Right hindlimb (tissue), 1 donor: ENCODE data around the gene DOCK8.
"Not testable (repeated sequence)": the region's sequence is repeated elsewhere in the genome, so short reads cannot be mapped to it uniquely, and the experiment has no call there.

Experiments
- DNase-seq: peaks from one replicate; pipeline ENCODE4 v3.0.0-alpha.2; 2018

Gene DOCK8

DNA sequence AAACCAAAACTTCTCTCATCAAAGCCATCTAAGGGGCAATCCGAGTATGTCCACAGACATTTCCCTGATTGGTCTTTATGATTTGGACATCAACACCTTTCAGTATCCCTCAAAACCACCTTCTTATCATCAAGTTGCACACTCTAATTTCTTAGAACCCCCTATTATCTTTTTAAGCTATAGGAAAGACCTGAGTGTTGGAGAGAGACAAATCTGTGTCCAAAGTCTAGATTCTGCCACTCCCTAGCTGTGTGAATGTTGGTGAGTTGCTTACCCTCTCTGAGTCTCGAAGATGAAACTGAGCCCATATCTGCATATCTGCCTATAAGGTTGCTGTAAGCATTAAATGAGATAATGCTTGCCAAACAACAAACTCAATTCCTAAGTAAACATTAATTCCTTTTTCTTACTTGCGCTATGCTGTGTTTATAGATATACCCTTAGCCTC is 159.1 kb downstream of the DOCK8 start:
- no peak for DNase-seq

- peak; percentile 26 for DNase-seq
Measured at GRCh38 chr9:374736-375135, 160.1 kb downstream of the DOCK8 start.

- DNase-seq = no peak
Measured at GRCh38 chr9:376115-376514, 161.4 kb downstream of the DOCK8 start.

DNA sequence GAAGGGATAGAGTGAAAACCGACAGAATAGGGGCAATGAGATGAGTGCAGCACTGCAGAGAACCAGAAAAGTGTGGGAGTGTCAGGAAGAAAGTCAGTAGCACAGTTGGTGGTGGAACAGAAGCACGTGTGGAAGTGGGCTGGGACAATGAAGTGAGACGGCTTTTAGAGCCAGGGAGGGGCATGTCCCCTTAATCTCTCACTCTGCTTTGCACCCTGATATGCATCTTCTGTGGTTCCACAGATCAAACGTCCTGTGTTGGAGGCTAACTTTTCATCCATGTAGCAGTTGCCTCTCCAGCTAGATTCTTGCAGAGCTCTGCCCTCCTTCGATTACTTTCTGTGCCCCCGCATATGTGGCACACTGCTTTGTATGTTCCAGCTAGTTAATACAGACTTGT is 163.6 kb downstream of the DOCK8 start:
- DNase-seq = no peak

DNA sequence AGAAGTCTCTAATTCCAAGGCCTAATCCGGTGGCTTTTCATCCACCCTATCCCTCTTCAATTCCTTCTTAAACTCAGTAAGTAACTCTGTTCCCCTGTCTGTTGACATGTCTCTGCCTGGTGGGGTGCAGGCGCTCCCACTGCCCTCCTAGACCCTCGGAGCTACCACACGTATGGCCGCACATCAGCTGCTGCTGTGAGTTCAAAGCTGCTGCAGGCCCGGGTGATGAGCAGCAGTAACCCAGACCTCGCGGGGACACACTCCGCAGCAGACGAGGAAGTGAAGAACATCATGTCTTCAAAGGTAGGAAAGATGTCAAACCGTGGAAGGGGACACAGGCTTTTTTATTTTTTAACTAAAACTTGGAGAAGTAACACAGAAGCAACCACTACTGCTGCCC is 167.7 kb downstream of the DOCK8 start:
- DNase-seq = no peak

DNA sequence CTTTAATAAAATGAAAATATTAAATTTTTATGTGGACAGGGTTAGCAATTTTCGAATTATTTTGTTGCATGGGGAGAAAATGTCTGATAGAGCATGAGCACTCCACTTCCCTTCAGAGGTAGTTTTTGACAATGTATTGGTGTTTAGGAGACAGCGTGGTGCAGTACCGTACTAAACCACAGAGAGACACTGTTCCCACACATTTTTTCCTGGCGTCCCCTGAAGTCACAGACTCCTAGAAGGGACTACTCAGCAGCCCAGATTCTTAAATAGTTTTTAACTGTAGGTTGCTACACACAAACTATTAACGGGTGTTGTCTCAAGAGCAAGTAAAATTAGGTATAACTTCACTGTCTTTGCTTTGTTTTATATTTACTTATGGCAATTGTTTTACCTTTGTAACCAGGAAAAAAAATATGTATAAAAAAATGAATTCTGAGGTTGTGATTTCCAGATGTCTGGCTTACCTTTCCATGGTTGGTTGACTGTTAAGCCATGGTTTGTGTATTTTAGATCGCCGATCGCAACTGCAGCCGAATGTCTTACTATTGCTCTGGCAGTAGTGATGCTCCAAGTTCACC is 171.2 kb downstream of the DOCK8 start:
- peak; percentile 58 for DNase-seq

DNA sequence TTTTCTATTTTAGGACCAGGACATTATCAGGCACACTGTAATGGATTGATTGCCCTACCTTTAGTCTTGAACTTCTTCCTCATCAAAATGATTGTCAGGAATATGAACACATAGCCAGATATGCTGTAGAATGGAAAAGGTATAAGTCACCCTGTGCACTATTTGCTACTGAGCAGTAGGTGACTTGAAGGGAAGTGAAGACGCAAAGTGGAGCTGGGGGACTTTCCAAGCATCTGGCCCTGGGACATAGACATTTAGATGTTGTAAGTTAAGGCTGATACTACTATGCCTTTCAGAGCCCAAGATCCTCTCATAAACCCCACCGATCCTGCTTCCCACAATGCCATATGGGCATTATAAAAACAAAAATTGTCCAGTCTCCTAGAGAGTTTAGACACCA is 174.5 kb downstream of the DOCK8 start:
- no peak for DNase-seq

- DNase-seq = no peak
Measured at GRCh38 chr9:389758-390157, 175.1 kb downstream of the DOCK8 start.

DNA sequence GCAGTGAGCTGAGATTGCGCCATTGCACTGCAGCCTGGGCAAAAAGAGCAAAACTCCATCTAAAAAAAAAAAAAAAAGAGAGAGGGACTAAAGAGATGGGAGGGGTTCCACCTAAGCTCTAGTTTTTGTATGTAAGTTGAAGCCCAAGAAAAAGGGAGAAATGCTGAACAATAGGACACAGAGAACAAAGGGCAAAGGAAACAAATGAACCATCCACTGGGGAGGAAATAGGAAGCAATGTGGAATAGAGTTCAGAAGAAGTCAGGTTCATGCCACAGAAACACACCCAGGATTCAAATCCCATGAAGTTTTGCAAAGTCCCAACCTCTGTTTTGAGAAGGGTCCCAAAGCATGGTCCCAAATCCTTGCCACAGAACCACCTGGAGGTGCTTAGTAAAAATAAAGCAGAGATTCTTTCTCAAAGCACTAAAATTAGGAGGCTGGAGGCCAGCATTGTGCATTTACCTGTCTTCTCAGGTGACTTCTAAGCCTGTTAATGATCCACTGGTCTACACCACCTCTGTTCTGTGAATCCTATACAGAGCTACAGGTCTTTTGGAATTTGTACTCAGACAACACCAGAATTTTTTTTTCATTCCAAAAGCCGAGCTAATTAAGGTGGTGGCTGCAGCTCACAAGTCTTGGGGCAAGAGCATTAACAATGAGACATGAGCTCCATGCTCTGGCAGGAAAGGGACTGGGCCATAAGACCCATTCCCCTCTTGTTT is 177.6 kb downstream of the DOCK8 start:
- DNase-seq = no peak

DNA sequence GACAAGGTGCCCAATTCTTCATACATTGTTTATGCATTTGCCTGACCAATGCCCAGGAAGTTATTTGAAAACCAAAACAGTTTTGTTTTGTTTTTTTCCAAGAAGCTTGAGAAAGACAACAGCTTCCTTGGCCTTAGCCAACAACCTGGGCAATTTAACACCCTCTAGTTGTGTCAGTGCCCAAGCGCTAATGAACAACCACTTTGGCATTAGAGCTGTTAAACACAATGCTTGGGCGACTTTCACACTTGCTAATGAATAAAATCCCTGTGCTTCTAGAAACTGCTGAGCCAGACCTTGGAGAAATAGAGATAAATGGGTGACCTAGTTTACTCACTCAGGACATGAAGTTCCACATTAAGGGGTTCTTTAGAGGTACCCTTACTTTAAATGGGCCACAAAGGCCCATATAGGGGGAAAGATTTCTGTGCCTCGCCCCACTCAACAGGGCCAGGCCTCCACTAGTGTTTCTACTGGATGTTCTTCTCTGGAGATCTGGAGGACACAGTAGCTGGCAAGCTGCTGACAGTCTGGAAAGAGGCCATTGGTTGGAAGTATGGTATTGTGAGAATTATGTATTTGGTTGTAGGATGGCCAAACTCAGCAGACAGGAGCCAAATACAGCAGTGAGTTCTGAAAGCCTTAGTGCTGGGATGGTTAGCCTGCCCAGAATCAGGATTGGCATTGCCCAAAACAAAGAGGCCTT is 179.8 kb downstream of the DOCK8 start:
- DNase-seq = no peak

- DNase-seq = no peak
Measured at GRCh38 chr9:396396-396795, 181.7 kb downstream of the DOCK8 start.

DNA sequence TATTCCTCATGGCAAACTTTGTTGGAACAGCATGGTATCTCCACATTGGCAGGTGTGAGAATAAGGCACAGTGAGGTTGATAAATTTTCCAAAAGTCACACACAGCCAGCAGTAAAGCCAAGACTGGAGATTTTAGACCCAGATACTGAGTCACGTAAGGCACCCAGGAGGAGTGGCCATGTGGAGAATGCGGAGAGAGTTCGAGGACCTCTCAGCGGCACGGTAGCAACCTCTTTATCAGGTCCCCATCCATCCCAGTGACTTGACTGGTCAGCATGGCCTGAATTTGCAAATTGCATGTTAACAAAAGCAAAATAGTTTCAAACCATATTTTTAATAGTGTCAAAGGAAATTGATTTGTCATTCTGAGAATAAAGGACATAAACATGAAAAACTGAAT is 183.4 kb downstream of the DOCK8 start:
- DNase-seq = no peak

- no peak for DNase-seq
Measured at GRCh38 chr9:401223-401622, 186.6 kb downstream of the DOCK8 start.

- DNase-seq = no peak
Measured at GRCh38 chr9:404234-404633, 189.6 kb downstream of the DOCK8 start.

- no peak for DNase-seq
Measured at GRCh38 chr9:405341-405740, 190.7 kb downstream of the DOCK8 start.

DNA sequence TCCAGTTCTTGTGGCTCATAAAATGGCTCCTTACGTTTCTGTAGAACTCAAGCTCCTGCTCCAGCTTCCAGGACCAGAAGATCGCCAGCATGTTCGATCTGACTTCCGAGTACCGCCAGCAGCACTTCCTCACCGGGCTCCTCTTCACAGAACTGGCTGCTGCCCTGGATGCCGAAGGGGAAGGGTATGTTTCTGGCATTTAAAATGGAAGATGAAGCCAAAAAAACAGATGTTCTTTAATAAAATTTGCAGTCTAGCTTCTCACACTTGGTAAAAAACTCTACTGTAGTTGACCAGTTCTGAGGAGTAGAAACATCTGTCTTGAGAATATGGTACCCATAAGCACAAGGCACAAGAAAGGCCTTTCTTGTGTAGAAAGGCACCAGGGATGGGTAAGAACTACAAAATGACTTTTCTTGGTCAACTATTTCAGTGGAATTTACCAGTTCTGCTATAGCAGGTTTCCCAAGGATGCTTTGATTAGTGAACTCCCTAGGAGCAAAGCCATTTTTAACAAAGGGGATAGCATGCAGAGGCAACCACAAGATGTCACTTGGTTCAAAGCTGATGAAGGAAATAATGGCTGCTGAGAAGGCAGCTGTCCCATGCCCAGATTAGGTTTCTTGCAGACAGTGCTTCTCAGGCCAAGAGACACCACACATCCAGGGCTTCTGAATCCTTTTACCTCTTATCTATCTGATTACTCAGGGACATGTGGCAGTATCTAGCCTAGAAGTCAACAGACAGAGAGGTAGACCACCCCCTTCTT is 192.4 kb downstream of the DOCK8 start:
- DNase-seq = no peak

- not testable (repeated sequence) for DNase-seq
Measured at GRCh38 chr9:409655-410054, 195.0 kb downstream of the DOCK8 start.

DNA sequence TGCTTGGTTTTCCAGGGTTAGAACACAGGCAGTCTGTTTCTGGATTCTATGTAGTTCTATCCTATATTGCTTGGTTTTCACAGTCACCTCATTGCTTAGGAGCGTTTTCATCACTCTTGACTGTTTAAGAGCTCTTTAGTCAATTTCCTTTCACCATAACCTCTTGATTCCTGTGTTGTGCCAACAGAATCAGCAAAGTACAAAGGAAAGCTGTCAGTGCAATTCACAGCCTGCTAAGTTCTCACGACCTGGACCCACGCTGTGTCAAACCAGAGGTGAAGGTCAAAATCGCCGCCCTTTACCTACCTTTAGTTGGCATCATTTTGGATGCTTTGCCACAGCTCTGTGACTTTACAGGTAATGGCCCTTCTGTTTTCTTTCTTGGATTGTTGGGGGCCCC is 199.9 kb downstream of the DOCK8 start:
- no peak for DNase-seq

DNA sequence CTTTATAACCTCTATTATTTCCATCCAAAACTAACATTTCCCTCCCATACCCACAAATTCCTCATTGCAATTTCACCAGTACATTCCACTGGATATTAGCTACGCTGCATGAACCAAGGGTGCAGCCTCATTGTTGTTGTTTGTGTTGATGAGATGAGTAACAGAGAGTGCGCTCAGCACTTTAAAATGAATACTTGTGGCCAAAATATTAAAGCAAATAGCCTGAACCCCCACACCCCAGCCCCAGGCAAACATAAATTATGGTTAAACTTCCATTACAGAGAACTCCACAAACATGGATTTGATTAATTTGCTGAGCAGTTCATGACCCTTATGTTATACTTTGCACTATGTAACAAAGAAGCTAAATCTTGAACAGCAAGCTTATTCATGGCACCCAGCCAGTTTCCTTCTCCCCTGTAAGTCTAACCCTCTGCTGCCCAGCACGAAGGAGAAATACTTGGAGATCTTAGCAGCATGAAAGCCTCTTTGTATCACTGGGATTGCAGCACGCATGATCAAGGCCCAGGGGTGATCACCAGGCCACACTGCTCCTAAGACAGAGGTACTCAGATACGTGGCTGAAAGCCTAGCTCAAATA is 205.0 kb downstream of the DOCK8 start:
- peak; percentile 38 for DNase-seq

DNA sequence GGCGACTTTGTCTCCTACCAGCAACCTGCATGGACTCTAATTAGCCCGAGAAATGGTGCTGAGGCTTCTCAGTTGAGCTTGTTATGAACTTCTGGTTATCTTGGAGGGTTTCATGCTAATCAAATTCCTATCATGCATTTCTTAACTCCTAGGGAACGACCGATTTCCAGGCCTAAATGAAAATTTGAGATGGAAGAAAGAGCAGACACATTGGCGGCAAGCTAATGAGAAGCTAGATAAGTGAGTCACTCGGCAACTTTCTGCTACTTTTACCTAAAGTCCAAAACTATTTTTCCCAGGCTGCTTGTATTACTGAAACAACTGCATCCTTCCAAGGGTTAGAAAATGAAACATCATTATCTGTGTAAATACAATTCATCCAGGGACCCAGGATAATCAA is 207.2 kb downstream of the DOCK8 start:
- no peak for DNase-seq

- no peak for DNase-seq
Measured at GRCh38 chr9:426264-426663, 211.6 kb downstream of the DOCK8 start.

DNA sequence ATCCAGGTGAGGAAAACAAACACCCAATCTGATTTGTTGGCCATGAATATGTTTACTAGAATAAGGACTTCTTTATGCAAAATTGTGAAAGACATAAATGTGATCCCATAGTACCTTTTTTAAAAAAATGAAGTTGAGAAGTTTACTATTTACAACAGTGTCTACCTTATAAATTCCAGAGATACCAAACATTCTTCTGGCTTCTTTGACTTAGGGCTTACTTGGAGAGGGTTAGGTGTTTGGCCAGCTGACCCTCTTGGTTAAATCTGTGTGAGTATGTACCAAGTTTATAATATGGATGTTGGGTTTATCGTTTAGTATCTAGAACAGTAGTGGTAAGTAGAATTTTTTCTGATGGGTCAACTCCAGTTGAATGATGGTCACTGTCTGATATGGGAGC is 212.3 kb downstream of the DOCK8 start:
- DNase-seq = no peak

DNA sequence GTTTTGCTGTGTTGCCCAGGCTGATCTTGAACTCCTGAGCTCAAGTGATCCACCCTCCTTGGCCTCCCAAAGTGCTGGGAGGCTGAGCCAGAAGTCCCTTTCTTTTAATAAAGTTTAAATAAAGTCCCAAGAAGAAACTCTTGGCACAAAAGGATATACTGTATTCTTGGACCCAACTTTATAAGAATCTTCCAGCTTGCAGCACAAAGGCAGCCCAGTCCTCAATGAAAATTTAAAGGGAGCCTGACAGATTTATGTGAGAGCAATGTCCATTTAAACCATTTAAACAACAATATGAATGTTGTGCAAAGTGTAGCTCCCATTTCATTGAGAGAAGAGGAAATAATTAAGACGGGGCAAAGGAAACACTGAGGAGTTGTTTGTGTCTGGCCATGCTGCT is 217.0 kb downstream of the DOCK8 start:
- no peak for DNase-seq
